Measurements from ENCODE around the gene CDYL. TPM values are rescaled to one million over a fixed set of nuclear protein-coding genes. Genes with fewer than 3 reads are reported as not detected.

The CDYL gene
- total and polyA plus RNA-seq, 2 of the 4 experiments (the other 2 are of a cell fraction) = 14.2 to 92.1 TPM

GRCh38 chr6:4931530-4932227 is 155.5 kb downstream of the CDYL start:
- Histone ChIP-seq H3K14ac (replicated peaks; ENCODE audit: low read depth, low read length) (peak overlapping the region; percentile 82; the same call in 1 of the 2 replicates), H3K4me3 (ENCODE audit: insufficient read depth, low read depth, low read length) (no peak overlapping the region), H3K27ac (ENCODE audit: insufficient read depth, low read length) (no peak overlapping the region), H3K4ac (ENCODE audit: low read depth, low read length) (no peak overlapping the region), H4K5ac (ENCODE audit: low read depth, low read length) (no peak overlapping the region), H2BK20ac (ENCODE audit: low read depth, low read length) (no peak overlapping the region), H3K36me3 (ENCODE audit: control insufficient read depth, insufficient read depth, low read length) (no peaks in the 10 kb centered on the region; the same call in 1 of the 2 replicates), H3K56ac (ENCODE audit: extremely low read depth, insufficient read depth, low read length) (no peak overlapping the region), H2AK5ac (ENCODE audit: low read depth, low read length) (no peak overlapping the region), H3K27me3 (ENCODE audit: control insufficient read depth, insufficient read depth, low read length) (no peaks in the 10 kb centered on the region), H2BK5ac (ENCODE audit: low read depth, low read length, poor library complexity, severe bottlenecking) (no peak overlapping the region), H3K9ac (ENCODE audit: low read depth, low read length) (no peak overlapping the region), H2AFZ (replicated peaks; ENCODE audit: low read length, poor library complexity) (no peak overlapping the region), H3K9me1 (ENCODE audit: insufficient read depth, low read length) (peaks cover 23% of the 10 kb centered on the region), H3K4me1 (ENCODE audit: control insufficient read depth, insufficient read depth, low read length) (peaks cover 7% of the 10 kb centered on the region), H2BK120ac (ENCODE audit: low read depth, low read length) (no peak overlapping the region), H4K91ac (ENCODE audit: insufficient read depth, low read depth, low read length) (no peak overlapping the region; the same call in 1 of the 2 replicates), H3K18ac (ENCODE audit: low read depth, low read length) (no peak overlapping the region), H3K23ac (ENCODE audit: low read depth, low read length) (no peak overlapping the region), H3K4me2 (ENCODE audit: low read depth, low read length) (no peak overlapping the region), H2BK15ac (ENCODE audit: low read depth, low read length) (no peak overlapping the region), H3K9me3 (ENCODE audit: control insufficient read depth, insufficient read depth, low read length) (no peaks in the 10 kb centered on the region), H3K79me1 (ENCODE audit: low read depth in 1 of 2, low read length in 2 of 2) (peaks cover 30 to 60% of the 10 kb centered on the region in 2 experiments), H4K20me1 (ENCODE audit: insufficient read depth, low read length) (peaks cover 41% of the 10 kb centered on the region; the same call in 1 of the 2 replicates), H4K8ac (ENCODE audit: low read depth in 2 of 2, low read length in 2 of 2) (no peak overlapping the region), H2AK9ac (replicated peaks; ENCODE audit: low read depth, low read length, poor library complexity) (no peak overlapping the region)
- in situ Hi-C loops (cut with MboI; ENCODE audit: low sequenced_read_pairs) = loop anchor here (5.0 to 10.0 kb wide), 2 partner anchors 614 to 877 kb away; no protein-coding TSS in a partner anchor
- POLR2A ChIA-PET (ENCODE audit: unreplicated experiment) = no interaction called here
- no TSS peak for BruUV-seq (replicated peaks)
- CTCF ChIA-PET = interaction anchor here (0.6 kb wide), 1 partner anchor 585 kb away, joined by 4 read pairs; no protein-coding TSS in a partner anchor
- TF ChIP-seq USF2 (IDR thresholded peaks at IDR 0.05; ENCODE audit: low read depth, low read length) (no peak), RAD21 (IDR thresholded peaks at IDR 0.05; ENCODE audit: low read length) (no peak), MAZ (IDR thresholded peaks at IDR 0.05; ENCODE audit: borderline replicate concordance, low read depth, low read length) (no peak), ELK1 (IDR thresholded peaks at IDR 0.05; ENCODE audit: borderline replicate concordance, low read depth, low read length) (no peak), RFX5 (IDR thresholded peaks at IDR 0.05; ENCODE audit: low read depth, low read length) (no peak), MAFK (IDR thresholded peaks at IDR 0.05; ENCODE audit: low read depth, low read length) (no peak), CEBPB (IDR thresholded peaks at IDR 0.05; ENCODE audit: low read depth, low read length) (no peak), RCOR1 (IDR thresholded peaks at IDR 0.05; ENCODE audit: insufficient replicate concordance, low read length) (no peak), POLR2A (IDR thresholded peaks at IDR 0.05; ENCODE audit: low read depth, low read length) (no peak), BHLHE40 (IDR thresholded peaks at IDR 0.05; ENCODE audit: low read depth, low read length) (no peak), NFE2L2 (IDR thresholded peaks at IDR 0.05; ENCODE audit: low read depth, low read length) (no peak), CTCF (conservative IDR thresholded peaks at IDR 0.05; ENCODE audit: low read depth, low read length) (no peak), SMC3 (IDR thresholded peaks at IDR 0.05; ENCODE audit: low read depth, low read length) (no peak), CHD1 (IDR thresholded peaks at IDR 0.05; ENCODE audit: low read depth, low read length) (no peak)
- dilution Hi-C loops (cut with HindIII; ENCODE audit: low sequenced_read_pairs, unreplicated experiment) = no loop called here
- WGBS, 2 experiments (ENCODE audit: extremely low coverage in 2 of 2, insufficient read length in 1 of 2) = 100% methylated on average over 4 of the region's 11 CpGs; no CpG with 5 or more reads in 1 of the 2 experiments
- DNase-seq (no peak), ATAC-seq (ENCODE audit: low read depth) (no peak)
- intact Hi-C loops (cut with micrococcal nuclease) = no loop called here

All from IMR-90 (cell line).